Hepatocyte (in vitro differentiated cells): ENCODE measurements around the gene FAM184A.

Source experiments
- EZH2 ChIP-seq: fragments of 200-600 bp; sonication (generic); IDR thresholded peaks from 2 replicates; pipeline ENCODE4 v1.6.1; 2016; ENCODE audit warnings: antibody characterized with exemption, mild to moderate bottlenecking, borderline replicate concordance
- EZH2phosphoT487 ChIP-seq: fragments of 200-600 bp; sonication (generic); IDR thresholded peaks from one replicate; pipeline ENCODE4 v1.6.1; 2018; ENCODE audit warnings: antibody characterized with exemption, mild to moderate bottlenecking, low read depth, moderate library complexity; ENCODE audit not compliant: unreplicated experiment, severe bottlenecking
- TF ChIP-seq, protein P1 (sequence below): fragments of 200-600 bp; sonication (generic); IDR thresholded peaks from 2 replicates; pipeline ENCODE4 v1.5.1; 2016; ENCODE audit warnings: antibody characterized with exemption, mild to moderate bottlenecking; ENCODE audit not compliant: poor library complexity

DNA sequence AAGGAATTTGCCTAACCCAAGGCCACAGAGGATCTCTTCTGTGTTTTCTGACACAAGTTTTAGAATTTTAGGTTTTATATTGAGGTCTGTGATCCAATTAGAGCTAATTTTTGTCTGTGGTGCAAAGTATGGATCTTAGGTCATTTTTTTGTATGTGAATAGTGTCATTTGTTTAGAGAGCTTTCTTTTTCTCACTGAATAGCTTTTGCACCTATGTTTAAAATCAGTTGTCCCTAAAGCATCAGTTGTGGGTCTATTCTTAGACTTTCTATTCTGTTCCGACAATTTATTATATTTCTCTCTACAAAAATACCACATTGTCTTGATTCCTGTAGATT, 143.2 kb downstream of the FAM184A start:
- TF ChIP-seq EZH2 (no peak), EZH2phosphoT487 (no peak)
- TF ChIP-seq, protein P1, sequence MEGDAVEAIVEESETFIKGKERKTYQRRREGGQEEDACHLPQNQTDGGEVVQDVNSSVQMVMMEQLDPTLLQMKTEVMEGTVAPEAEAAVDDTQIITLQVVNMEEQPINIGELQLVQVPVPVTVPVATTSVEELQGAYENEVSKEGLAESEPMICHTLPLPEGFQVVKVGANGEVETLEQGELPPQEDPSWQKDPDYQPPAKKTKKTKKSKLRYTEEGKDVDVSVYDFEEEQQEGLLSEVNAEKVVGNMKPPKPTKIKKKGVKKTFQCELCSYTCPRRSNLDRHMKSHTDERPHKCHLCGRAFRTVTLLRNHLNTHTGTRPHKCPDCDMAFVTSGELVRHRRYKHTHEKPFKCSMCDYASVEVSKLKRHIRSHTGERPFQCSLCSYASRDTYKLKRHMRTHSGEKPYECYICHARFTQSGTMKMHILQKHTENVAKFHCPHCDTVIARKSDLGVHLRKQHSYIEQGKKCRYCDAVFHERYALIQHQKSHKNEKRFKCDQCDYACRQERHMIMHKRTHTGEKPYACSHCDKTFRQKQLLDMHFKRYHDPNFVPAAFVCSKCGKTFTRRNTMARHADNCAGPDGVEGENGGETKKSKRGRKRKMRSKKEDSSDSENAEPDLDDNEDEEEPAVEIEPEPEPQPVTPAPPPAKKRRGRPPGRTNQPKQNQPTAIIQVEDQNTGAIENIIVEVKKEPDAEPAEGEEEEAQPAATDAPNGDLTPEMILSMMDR: no peak
